IMR-90 (cell line): ENCODE measurements around the gene CYFIP2. TPM values are rescaled to one million over a fixed set of nuclear protein-coding genes. Genes with fewer than 3 reads are reported as not detected.

Experiments
- ATAC-seq: fragments of 200-7000 bp; cut with Tn5 transposase; 2 replicates; pipeline ENCODE4 v1.9.1; 2020; ENCODE audit warnings: low read depth, mild to moderate bottlenecking, moderate library complexity
- BruUV-seq: library from RNA; stranded (reverse); fragments of 400-500 nt; replicated peaks from 2 replicates; lab custom pipeline; 2021; lab: Mats Ljungman, UMichigan
- CTCF ChIA-PET: fragments of 300-600 bp; formaldehyde crosslinking; extraction: SDS; loops from one replicate; lab custom pipeline; 2021; ENCODE audit warnings: antibody characterized with exemption; lab: Yijun Ruan, JAX
- POLR2A ChIA-PET: fragments of 300-600 bp; sonication (Branson Sonifier 250); formaldehyde crosslinking; loops from one replicate; lab custom pipeline; 2022; ENCODE audit warnings: antibody characterized with exemption; ENCODE audit not compliant: unreplicated experiment; lab: Charles Lee
- DNase-seq: peaks from one replicate; pipeline ENCODE4 v3.0.0; 2013
- H2AFZ ChIP-seq: replicated peaks from 2 replicates; pipeline ENCODE3; 2013; ENCODE audit warnings: low read length, mild to moderate bottlenecking; ENCODE audit not compliant: poor library complexity
- H2AK5ac ChIP-seq: 2 replicates; pipeline ENCODE4 v1.6.1; 2013; ENCODE audit warnings: low read depth, low read length, inconsistent platforms
- H2AK9ac ChIP-seq: replicated peaks from 2 replicates; pipeline ENCODE3; 2013; ENCODE audit warnings: mild to moderate bottlenecking, low read depth, low read length, moderate library complexity; ENCODE audit not compliant: poor library complexity
- H2BK120ac ChIP-seq: 2 replicates; pipeline ENCODE4 v1.6.1; 2013; ENCODE audit warnings: low read depth, low read length, inconsistent platforms
- H2BK15ac ChIP-seq: 3 replicates; pipeline ENCODE4 v1.6.1; 2013; ENCODE audit warnings: low read depth, low read length, inconsistent platforms
- H2BK20ac ChIP-seq: 2 replicates; pipeline ENCODE4 v1.6.1; 2013; ENCODE audit warnings: low read depth, mild to moderate bottlenecking, inconsistent platforms, low read length, moderate library complexity
- H2BK5ac ChIP-seq: 2 replicates; pipeline ENCODE4 v1.6.1; 2013; ENCODE audit warnings: mild to moderate bottlenecking, low read depth, low read length, inconsistent platforms; ENCODE audit not compliant: poor library complexity, severe bottlenecking
- H3K14ac ChIP-seq: replicated peaks from 2 replicates; pipeline ENCODE4 v1.6.1; 2013; ENCODE audit warnings: low read depth, low read length, inconsistent platforms
- H3K18ac ChIP-seq: 2 replicates; pipeline ENCODE4 v1.6.1; 2013; ENCODE audit warnings: low read depth, low read length, control low read depth
- H3K23ac ChIP-seq: 2 replicates; pipeline ENCODE4 v1.6.1; 2013; ENCODE audit warnings: low read depth, low read length, inconsistent platforms
- H3K27ac ChIP-seq: 2 replicates; pipeline ENCODE4 v1.5.1; 2013; ENCODE audit warnings: mild to moderate bottlenecking, control low read depth, low read length; ENCODE audit not compliant: insufficient read depth
- H3K27me3 ChIP-seq: 2 replicates; pipeline ENCODE4 v1.6.1; 2013; ENCODE audit warnings: low read length; ENCODE audit not compliant: control insufficient read depth, insufficient read depth
- H3K36me3 ChIP-seq: 2 replicates; pipeline ENCODE4 v1.6.1; 2013; ENCODE audit warnings: low read length, mixed read lengths; ENCODE audit not compliant: control insufficient read depth, insufficient read depth
- H3K4ac ChIP-seq: 2 replicates; pipeline ENCODE4 v1.6.1; 2013; ENCODE audit warnings: low read depth, low read length, inconsistent platforms
- H3K4me1 ChIP-seq: 2 replicates; pipeline ENCODE4 v1.6.1; 2013; ENCODE audit warnings: low read length, mixed read lengths; ENCODE audit not compliant: control insufficient read depth, insufficient read depth
- H3K4me2 ChIP-seq: 2 replicates; pipeline ENCODE4 v1.6.1; 2013; ENCODE audit warnings: low read depth, mild to moderate bottlenecking, control low read depth, low read length, moderate library complexity
- H3K4me3 ChIP-seq: 2 replicates; pipeline ENCODE4 v1.5.1; 2013; ENCODE audit warnings: low read depth, mild to moderate bottlenecking, control low read depth, low read length, moderate library complexity; ENCODE audit not compliant: insufficient read depth
- H3K56ac ChIP-seq: 2 replicates; pipeline ENCODE4 v1.6.1; 2013; ENCODE audit warnings: low read length, inconsistent platforms; ENCODE audit not compliant: insufficient read depth; ENCODE audit errors: extremely low read depth
- H3K79me1 ChIP-seq, 2 experiments: 2 replicates each; pipeline ENCODE4 v1.6.1; 2013; ENCODE audit warnings: low read length in 2 of 2, inconsistent platforms in 1 of 2, low read depth in 1 of 2
- H3K9ac ChIP-seq: 2 replicates; pipeline ENCODE4 v1.6.1; 2013; ENCODE audit warnings: low read depth, low read length, control low read depth
- H3K9me1 ChIP-seq: 2 replicates; pipeline ENCODE4 v1.6.1; 2013; ENCODE audit warnings: low read length, inconsistent platforms; ENCODE audit not compliant: insufficient read depth
- H3K9me3 ChIP-seq: 2 replicates; pipeline ENCODE4 v1.6.1; 2013; ENCODE audit warnings: low read length; ENCODE audit not compliant: control insufficient read depth, insufficient read depth
- H4K20me1 ChIP-seq: 2 replicates; pipeline ENCODE4 v1.6.1; 2013; ENCODE audit warnings: low read length, inconsistent platforms; ENCODE audit not compliant: insufficient read depth
- H4K5ac ChIP-seq: 2 replicates; pipeline ENCODE4 v1.6.1; 2013; ENCODE audit warnings: mild to moderate bottlenecking, low read depth, low read length, control low read depth
- H4K8ac ChIP-seq, 2 experiments: 2 replicates each; pipeline ENCODE4 v1.6.1; 2013; ENCODE audit warnings: low read depth in 2 of 2, low read length in 2 of 2, control low read depth in 1 of 2, inconsistent platforms in 1 of 2
- H4K91ac ChIP-seq: 2 replicates; pipeline ENCODE4 v1.6.1; 2013; ENCODE audit warnings: low read depth, low read length, inconsistent platforms; ENCODE audit not compliant: insufficient read depth
- RAD21 ChIP-seq: IDR thresholded peaks from 2 replicates; pipeline ENCODE4 v1.6.1; 2012; ENCODE audit warnings: low read length, improper control_type of control experiment
- WGBS, 2 experiments: methylation state at CpG; one replicate each; pipeline versions ENCODE4 v1.1.5 to v1.1.7; 2013; ENCODE audit warnings: missing lambda C conversion rate in 2 of 2; ENCODE audit not compliant: insufficient read length in 1 of 2; ENCODE audit errors: extremely low coverage in 2 of 2; 5-methylcytosine and 5-hydroxymethylcytosine counted together
- dilution Hi-C: fragments of 300-500 bp; cut with HindIII; formaldehyde crosslinking; loops from one replicate; pipeline ENCODE4 v1.14.3; 2018; ENCODE audit warnings: low sequenced_read_pairs; ENCODE audit not compliant: unreplicated experiment
- in situ Hi-C: fragments of 300-500 bp; cut with MboI; formaldehyde crosslinking; loops from 3 replicates; pipeline ENCODE4 v1.14.3; 2019; ENCODE audit warnings: low sequenced_read_pairs, inconsistent platforms, mixed read lengths
- intact Hi-C: fragments of 100-400 bp; cut with micrococcal nuclease; formaldehyde crosslinking; loops from 2 replicates; pipeline ENCODE4 v1.10.0; 2022
- polyA plus RNA-seq, 3 experiments: library from polyadenylated mRNA; depleted of rRNA; stranded (reverse); fragments of >200 nt; gene quantifications; 2 replicates each; pipeline ENCODE4 v1.2.3, GENCODE V29; 2012; ENCODE audit warnings: low replicate concordance in 1 of 3
- total RNA-seq: library from RNA; depleted of rRNA; stranded (reverse); fragments of >200 nt; gene quantifications from 2 replicates; pipeline ENCODE4 v1.2.3, GENCODE V29; 2012

Gene CYFIP2
- total and polyA plus RNA-seq, 2 of the 4 experiments (the other 2 are of a cell fraction), result 6.8 to 13.4 TPM

- BruUV-seq, result no TSS peak
- no peak overlapping the region for H4K8ac ChIP-seq
- no peak overlapping the region for H4K91ac ChIP-seq
- no peak overlapping the region for H2BK5ac ChIP-seq
- no peak overlapping the region for H3K23ac ChIP-seq
- H3K18ac ChIP-seq, result no peak overlapping the region
- H3K9me1 ChIP-seq, result no peaks in the 10 kb centered on the region
- H2BK15ac ChIP-seq, result no peak overlapping the region
- ChIA-PET CTCF (no interaction called here), POLR2A (no interaction called here)
- H3K56ac ChIP-seq, result no peak overlapping the region
- H3K79me1 ChIP-seq, result no peaks in the 10 kb centered on the region
- H2AK5ac ChIP-seq, result no peak overlapping the region
- no peaks in the 10 kb centered on the region; the same call in 1 of the 2 replicates for H3K27me3 ChIP-seq
- no peak overlapping the region for H3K27ac ChIP-seq
- H3K4me2 ChIP-seq, result no peak overlapping the region
- no peaks in the 10 kb centered on the region for H3K9me3 ChIP-seq
- H3K9ac ChIP-seq, result no peak overlapping the region
- no peak overlapping the region for H3K4ac ChIP-seq
- DNase-seq, result no peak
- dilution Hi-C loops, result no loop called here
- no peak for TF ChIP-seq RAD21
- no peak overlapping the region for H4K5ac ChIP-seq
- H2AFZ ChIP-seq, result no peak overlapping the region
- H4K20me1 ChIP-seq, result no peaks in the 10 kb centered on the region
- intact Hi-C loops, result no loop called here
- H2AK9ac ChIP-seq, result no peak overlapping the region
- no peaks in the 10 kb centered on the region for H3K4me1 ChIP-seq
- in situ Hi-C loops, result no loop called here
- no peak overlapping the region for H2BK20ac ChIP-seq
- H3K36me3 ChIP-seq, result no peaks in the 10 kb centered on the region
- WGBS, 2 experiments, result no CpG with 5 or more reads among the region's 1 CpG
- H3K4me3 ChIP-seq, result no peak overlapping the region
- ATAC-seq, result no peak
- no peak overlapping the region for H2BK120ac ChIP-seq
- H3K14ac ChIP-seq, result no peak overlapping the region
Measured at GRCh38 chr5:157275403-157275802, 9.5 kb downstream of the CYFIP2 start.
